ENCODE measurements around the gene CIB4. TPM values are rescaled to one million over a fixed set of nuclear protein-coding genes. Genes with fewer than 3 reads are reported as not detected.

Gene CIB4
- total and polyA plus RNA-seq, 2 donors from 2014 or later = not detected

DNA sequence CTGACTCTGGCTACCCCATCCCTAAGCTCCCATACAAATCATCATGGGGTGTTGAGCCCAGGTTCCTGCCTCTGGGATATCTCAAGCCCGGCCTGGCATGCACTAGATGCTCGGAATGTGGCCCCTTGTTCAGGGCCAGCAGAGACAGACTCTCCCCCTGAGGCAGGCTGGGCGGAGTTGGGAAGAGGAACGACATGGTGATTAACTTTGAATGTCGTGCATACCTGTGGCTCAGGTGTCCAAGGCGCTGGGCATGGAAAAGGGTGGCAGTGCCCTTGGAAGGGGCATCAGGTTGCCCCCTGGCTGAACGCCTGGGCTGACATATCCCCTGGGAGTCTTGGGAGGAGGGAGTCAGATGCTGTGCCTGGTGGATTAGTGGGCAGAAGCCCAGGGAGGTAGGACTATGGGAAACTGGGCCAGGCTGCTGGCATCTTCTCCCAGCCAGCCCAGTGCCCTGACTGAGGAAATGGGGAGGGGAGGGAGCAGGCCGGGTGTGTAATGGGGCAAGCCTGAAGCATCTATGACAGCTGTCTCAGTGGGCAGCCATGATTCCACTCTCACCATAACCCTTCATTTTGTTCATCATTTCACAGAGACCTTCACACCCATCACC is 105.4 kb downstream of the CIB4 start:
- intact Hi-C loops (cut with DNase I) = no loop called here
- FAIRE-seq = no peak

DNA sequence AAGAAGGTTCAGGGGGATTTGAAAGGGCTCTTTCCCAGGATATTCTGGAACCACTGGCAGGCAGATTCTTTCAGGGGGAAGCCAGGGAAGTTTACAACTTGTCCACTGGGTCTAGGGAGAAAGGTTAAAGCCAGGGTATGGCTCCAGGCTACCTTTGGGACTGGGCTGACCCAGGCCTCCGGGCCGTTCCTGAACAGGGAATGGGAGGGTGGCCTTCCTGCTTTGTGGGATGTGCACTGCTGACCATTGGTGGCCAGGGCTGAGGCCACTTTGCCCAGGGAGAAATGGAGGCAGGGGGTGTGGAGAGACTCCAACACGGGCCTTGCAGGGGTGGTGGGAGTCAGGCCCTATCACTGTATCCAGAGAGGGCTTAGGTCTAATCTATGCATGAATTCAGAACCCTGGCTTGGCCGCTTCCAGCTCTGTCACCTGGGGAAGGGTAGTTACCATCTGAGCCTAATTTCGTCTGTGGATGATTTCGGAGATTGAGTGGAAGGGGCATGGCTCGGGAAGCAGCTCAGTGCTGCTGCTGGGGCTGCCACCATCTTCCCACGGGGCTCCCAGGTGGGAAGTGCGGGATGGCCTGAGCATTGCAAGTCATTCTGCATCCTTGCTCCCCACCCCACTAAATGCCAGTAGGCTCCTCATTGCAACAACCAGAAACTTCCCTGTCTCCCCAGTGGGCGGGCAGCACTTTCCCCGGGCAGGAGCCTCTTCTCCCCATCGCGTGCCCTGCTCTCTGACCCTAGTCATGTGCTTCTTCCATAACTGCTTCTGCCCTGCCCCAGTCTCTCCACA is 106.1 kb downstream of the CIB4 start:
- intact Hi-C loops (cut with DNase I) = no loop called here
- no peaks in the 10 kb centered on the region for H3K36me3 ChIP-seq (ENCODE audit: control insufficient read depth in 2 of 3, insufficient read depth in 3 of 3, low read length in 3 of 3)
- no peak overlapping the region for H3K27ac ChIP-seq (ENCODE audit: low read depth in 2 of 2, low read length in 2 of 2)
- no peaks in the 10 kb centered on the region for H3K4me1 ChIP-seq (ENCODE audit: control insufficient read depth in 2 of 3, insufficient read depth in 2 of 3, low read depth in 1 of 3, low read length in 3 of 3)
- no peak overlapping the region for H3K9ac ChIP-seq (ENCODE audit: low read length in 3 of 3)
- TF ChIP-seq, protein P1, sequence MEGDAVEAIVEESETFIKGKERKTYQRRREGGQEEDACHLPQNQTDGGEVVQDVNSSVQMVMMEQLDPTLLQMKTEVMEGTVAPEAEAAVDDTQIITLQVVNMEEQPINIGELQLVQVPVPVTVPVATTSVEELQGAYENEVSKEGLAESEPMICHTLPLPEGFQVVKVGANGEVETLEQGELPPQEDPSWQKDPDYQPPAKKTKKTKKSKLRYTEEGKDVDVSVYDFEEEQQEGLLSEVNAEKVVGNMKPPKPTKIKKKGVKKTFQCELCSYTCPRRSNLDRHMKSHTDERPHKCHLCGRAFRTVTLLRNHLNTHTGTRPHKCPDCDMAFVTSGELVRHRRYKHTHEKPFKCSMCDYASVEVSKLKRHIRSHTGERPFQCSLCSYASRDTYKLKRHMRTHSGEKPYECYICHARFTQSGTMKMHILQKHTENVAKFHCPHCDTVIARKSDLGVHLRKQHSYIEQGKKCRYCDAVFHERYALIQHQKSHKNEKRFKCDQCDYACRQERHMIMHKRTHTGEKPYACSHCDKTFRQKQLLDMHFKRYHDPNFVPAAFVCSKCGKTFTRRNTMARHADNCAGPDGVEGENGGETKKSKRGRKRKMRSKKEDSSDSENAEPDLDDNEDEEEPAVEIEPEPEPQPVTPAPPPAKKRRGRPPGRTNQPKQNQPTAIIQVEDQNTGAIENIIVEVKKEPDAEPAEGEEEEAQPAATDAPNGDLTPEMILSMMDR (IDR thresholded peaks at IDR 0.05; ENCODE audit: borderline replicate concordance, extremely low read depth, insufficient read depth) = no peak
- FAIRE-seq = no peak
- H3K27me3 ChIP-seq (ENCODE audit: control insufficient read depth, insufficient read depth, low read length) = no peaks in the 10 kb centered on the region
- H3K4me3 ChIP-seq (ENCODE audit: low read length in 3 of 3) = no peak overlapping the region
- peak in 1 of 5 donors; percentile 18 for DNase-seq
- H3K9me3 ChIP-seq (ENCODE audit: control insufficient read depth in 2 of 3, insufficient read depth in 1 of 3, low read length in 3 of 3) = no peaks in the 10 kb centered on the region

More for the DNA sequence above, 105.4 kb downstream of the CIB4 start:
- TF ChIP-seq, protein P1 (IDR thresholded peaks at IDR 0.05; ENCODE audit: borderline replicate concordance, extremely low read depth, insufficient read depth) = no peak
- H3K27me3 ChIP-seq (ENCODE audit: control insufficient read depth, insufficient read depth, low read length) = no peaks in the 10 kb centered on the region
- no peak overlapping the region for H3K27ac ChIP-seq (ENCODE audit: low read depth in 2 of 2, low read length in 2 of 2)
- H3K36me3 ChIP-seq (ENCODE audit: control insufficient read depth in 2 of 3, insufficient read depth in 3 of 3, low read length in 3 of 3) = no peaks in the 10 kb centered on the region
- no peak overlapping the region for H3K4me3 ChIP-seq (ENCODE audit: low read length in 3 of 3)
- peak in 1 of 5 donors; percentile 24 for DNase-seq
- H3K9me3 ChIP-seq (ENCODE audit: control insufficient read depth in 2 of 3, insufficient read depth in 1 of 3, low read length in 3 of 3) = no peaks in the 10 kb centered on the region
- no peaks in the 10 kb centered on the region for H3K4me1 ChIP-seq (ENCODE audit: control insufficient read depth in 2 of 3, insufficient read depth in 2 of 3, low read depth in 1 of 3, low read length in 3 of 3)
- H3K9ac ChIP-seq (ENCODE audit: low read length in 3 of 3) = no peak overlapping the region

DNA sequence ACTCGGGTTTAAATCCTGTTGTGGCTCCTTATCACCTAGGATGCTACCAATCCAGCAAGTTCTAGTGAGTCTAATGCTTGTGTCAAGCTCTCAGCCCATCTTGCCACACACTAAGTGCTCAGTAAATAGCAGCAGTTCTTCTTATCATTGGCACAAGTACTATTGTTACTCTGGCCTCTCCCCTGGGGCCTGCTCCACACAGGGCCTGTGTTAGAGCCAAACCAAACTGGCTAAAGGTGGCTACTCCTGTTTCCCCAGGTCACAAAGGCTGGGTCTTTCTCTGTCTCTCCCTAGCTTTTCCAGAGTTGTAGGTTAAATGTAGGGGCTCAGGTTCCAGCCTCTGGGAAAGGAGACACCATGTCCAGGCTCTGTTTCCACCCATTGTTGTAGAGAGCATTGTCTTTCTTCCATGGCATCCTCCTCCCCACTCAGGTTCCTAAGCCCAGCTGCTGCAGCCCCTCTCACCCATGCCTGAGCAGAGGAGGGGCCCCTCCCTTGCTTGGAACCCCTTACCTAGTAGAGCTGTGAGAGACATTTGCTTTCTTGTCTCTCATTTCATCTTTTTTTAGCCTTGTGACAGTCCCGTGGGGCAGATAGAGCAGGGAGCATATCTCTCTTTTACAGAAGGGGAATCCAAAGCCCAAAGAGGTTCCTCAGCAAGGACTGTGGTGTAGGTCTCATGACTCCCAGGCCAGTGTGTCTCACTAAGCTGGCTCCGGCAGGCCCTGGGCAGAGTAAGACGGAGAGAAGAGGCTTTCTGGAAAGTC is 106.9 kb downstream of the CIB4 start:
- intact Hi-C loops (cut with DNase I) = no loop called here
- H3K27ac ChIP-seq (ENCODE audit: low read depth in 2 of 2, low read length in 2 of 2) = no peak overlapping the region
- no peak for FAIRE-seq

More for the DNA sequence above, 106.9 kb downstream of the CIB4 start:
- no peak overlapping the region for H3K4me3 ChIP-seq (ENCODE audit: low read length in 3 of 3)
- peak in 2 of 5 donors; percentile 10 to 26 for DNase-seq
- no peak overlapping the region for H3K9ac ChIP-seq (ENCODE audit: low read length in 3 of 3)
- H3K9me3 ChIP-seq (ENCODE audit: control insufficient read depth in 2 of 3, insufficient read depth in 1 of 3, low read length in 3 of 3) = no peaks in the 10 kb centered on the region
- H3K36me3 ChIP-seq (ENCODE audit: control insufficient read depth in 2 of 3, insufficient read depth in 3 of 3, low read length in 3 of 3) = no peaks in the 10 kb centered on the region
- TF ChIP-seq, protein P1 (IDR thresholded peaks at IDR 0.05; ENCODE audit: borderline replicate concordance, extremely low read depth, insufficient read depth) = no peak
- H3K4me1 ChIP-seq (ENCODE audit: control insufficient read depth in 2 of 3, insufficient read depth in 2 of 3, low read depth in 1 of 3, low read length in 3 of 3) = no peaks in the 10 kb centered on the region
- H3K27me3 ChIP-seq (ENCODE audit: control insufficient read depth, insufficient read depth, low read length) = no peaks in the 10 kb centered on the region
